Heart right ventricle (tissue), 16 donors: Measurements from ENCODE around the gene DEFB124. TPM values are rescaled to one million over a fixed set of nuclear protein-coding genes. Genes with fewer than 3 reads are reported as not detected.

Experiments
- ATAC-seq, 8 donors: fragments of 200-7000 bp; cut with Tn5 transposase; one replicate each; pipeline ENCODE4 v1.9.1; 2020; ENCODE audit warnings: mild to moderate bottlenecking in 8 of 8, moderate library complexity in 8 of 8, moderate number of reproducible peaks in 1 of 8
- DNase-seq, 2 donors: peaks; one replicate each; pipeline ENCODE4 v3.0.0-alpha.2; 2020
- H3K27ac ChIP-seq, 10 donors: fragments of 200-600 bp; sonication (generic) in 2 of 10; one replicate each; pipeline versions ENCODE4 v1.5.0 to v1.8.0; 2020 to 2022; ENCODE audit warnings: mild to moderate bottlenecking in 3 of 10
- H3K27me3 ChIP-seq, 7 donors: fragments of 200-600 bp; one replicate each; pipeline ENCODE4 v1.8.0; 2021 to 2022; ENCODE audit warnings: mild to moderate bottlenecking in 2 of 7
- H3K36me3 ChIP-seq, 9 donors: fragments of 200-600 bp; sonication (generic) in 1 of 9; one replicate each; pipeline versions ENCODE4 v1.5.0 to v1.8.0; 2020 to 2022; ENCODE audit warnings: mild to moderate bottlenecking in 2 of 9
- H3K4me1 ChIP-seq, 9 donors: fragments of 200-600 bp; sonication (generic) in 1 of 9; one replicate each; pipeline versions ENCODE4 v1.5.0 to v1.8.0; 2020 to 2022; ENCODE audit warnings: mild to moderate bottlenecking in 4 of 9
- H3K4me3 ChIP-seq, 10 donors: fragments of 200-600 bp; sonication (generic) in 2 of 10; one replicate each; pipeline versions ENCODE4 v1.5.0 to v1.8.0; 2020 to 2022; ENCODE audit warnings: mild to moderate bottlenecking in 7 of 10, moderate library complexity in 2 of 10
- H3K9me3 ChIP-seq, 11 donors: fragments of 200-600 bp in 10 of 11; sonication (generic) in 2 of 11; one replicate each; pipeline versions ENCODE4 v1.5.0 to v1.8.0; 2013 to 2022; ENCODE audit warnings: mild to moderate bottlenecking in 2 of 11, control low read depth in 1 of 11, moderate library complexity in 1 of 11
- CTCF ChIP-seq, 9 donors: fragments of 200-600 bp; sonication (generic) in 2 of 9; IDR thresholded peaks; one replicate each; pipeline versions ENCODE4 v1.5.0 to v1.8.0; 2021 to 2022; ENCODE audit warnings: antibody characterized with exemption in 9 of 9, mild to moderate bottlenecking in 5 of 9, moderate library complexity in 1 of 9
- WGBS, 2 donors: extraction: QIAGEN DNeasy Blood & Tissue Kit; methylation state at CpG; one replicate each; pipeline ENCODE4 v1.1.7; 2013; ENCODE audit warnings: inconsistent platforms in 1 of 2; 5-methylcytosine and 5-hydroxymethylcytosine counted together
- intact Hi-C, 10 donors: fragments of 100-400 bp; cut with DNase I; formaldehyde crosslinking; loops; one replicate each; pipeline versions ENCODE4 v1.11.1 to v1.14.2; 2022
- polyA plus RNA-seq, 2 donors: library from polyadenylated mRNA; stranded (reverse); fragments of 200-250 nt; gene quantifications; one replicate each; pipeline ENCODE4 v1.2.3, GENCODE V29; 2013
- total RNA-seq, 10 donors: library from RNA; stranded (reverse); fragmentation: NEBNext Ultra II Directional in 3 of 10; extraction: Animal tissue kit (Norgen Biotek cat#: 25700) in 3 of 10; gene quantifications; one replicate each; pipeline versions ENCODE4 v1.2.1 to v1.2.4, GENCODE V29; 2021 to 2023
- donor health status: Arrhythmogenic right ventricular cardiomyopathy.
- donor health status: ischemic (EF 13 %, LVEDD 7.1; RV severe dilation, severe dysfunction).
- donor health status: healthy with polysubstance abuse.
- donor health status: DM: no; HTN: yes; CAD: no.
- donor health status: DM: no; HTN: no; CAD: no.
- donor health status: ischemic (EF 25% LVEDD 6.9; RV normal size, moderate dysfunction).
- donor health status: ischemic (EF 25% LVEDD 5.7; RV mildly dilated, moderate dysfunction).
- donor health status: healthy.
- donor health status: DM: yes; HTN: yes; CAD: no.
- donor health status: Ischemic cardiomyopathy.
- donor health status: ischemic (EF 35%, LVEDD 5.7; RV mildly dilated, moderate dysfunction).
- donor health status: nonischemic (EF 11% LVEDD 7.7; RV severe dilation, severe dysfunction).
- donor health status: DM: yes; HTN: yes; CAD: no.
- donor health status: PGD.
- donor health status: ischemic (EF 29% LVEDD 5.4; RV normal size, mild dysfunction).
- donor health status: nonischemic (EF 23%, LVEDD 6.1; RV moderate dilation, normal function).

DEFB124 gene
- total and polyA plus RNA-seq, 12 donors, result 0.13 to 3.1 (median 1.5) TPM; not detected in 8

DNA sequence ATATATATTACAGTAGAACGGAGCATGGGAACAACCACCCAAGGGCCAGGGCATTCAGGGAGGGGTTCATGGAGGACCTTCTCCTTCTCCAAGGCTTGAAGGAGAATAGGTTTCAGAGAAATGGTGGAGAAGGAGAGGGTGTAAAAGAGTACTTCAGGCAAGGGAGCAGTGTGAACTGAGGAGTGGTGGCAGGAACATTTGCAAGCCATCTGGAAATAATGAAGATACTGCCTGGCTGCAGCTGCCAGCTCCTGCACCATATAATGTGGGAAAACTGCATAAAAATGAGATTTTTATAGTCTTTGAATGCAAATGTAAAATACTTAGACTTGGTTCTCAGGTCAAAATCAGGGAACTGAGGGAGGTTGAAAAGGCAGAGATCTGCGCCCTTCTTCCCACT, 59.3 kb downstream of the DEFB124 start:
- DNase-seq (no peak), ATAC-seq (no peak)
- Histone ChIP-seq H3K27me3 (peaks cover 0 to 8% (median 3%) of the 10 kb centered on the region in 7 donors), H3K36me3 (no peaks in the 10 kb centered on the region), H3K27ac (no peak overlapping the region), H3K4me3 (no peak overlapping the region), H3K9me3 (peaks cover 0 to 4% (median 0%) of the 10 kb centered on the region in 11 donors), H3K4me1 (no peaks in the 10 kb centered on the region)
- TF ChIP-seq CTCF (IDR thresholded peaks at IDR 0.05), result no peak
- intact Hi-C loops, result no loop called here
- WGBS, 2 donors, result 86 to 88% methylated on average over 2 of the region's 2 CpGs

Other genes with a start within 250 kb of the DEFB124 start
- gene DEFB115, start 217.5 kb downstream of the DEFB124 start, total RNA-seq, result not detected
- not detected for gene DEFB115, start 217.5 kb downstream of the DEFB124 start, polyA plus RNA-seq
- gene DEFB116, start 166.5 kb downstream of the DEFB124 start, total RNA-seq, result not detected
- gene DEFB116, start 166.5 kb downstream of the DEFB124 start, polyA plus RNA-seq, result not detected
- gene DEFB118, start 106.5 kb downstream of the DEFB124 start, total RNA-seq, result not detected
- gene DEFB118, start 106.5 kb downstream of the DEFB124 start, polyA plus RNA-seq, result not detected
- gene DEFB119, start 84.5 kb downstream of the DEFB124 start, total RNA-seq, result not detected
- gene DEFB119, start 84.5 kb downstream of the DEFB124 start, polyA plus RNA-seq, result not detected
- not detected for gene DEFB121, start 68.9 kb downstream of the DEFB124 start, total RNA-seq
- gene DEFB121, start 68.9 kb downstream of the DEFB124 start, polyA plus RNA-seq, result not detected
- not detected for gene DEFB123, start 34.5 kb downstream of the DEFB124 start, total RNA-seq
- not detected for gene DEFB123, start 34.5 kb downstream of the DEFB124 start, polyA plus RNA-seq
- 1 to 10 TPM in 7 of 10 donors, under 1 TPM in 3; 0.60 to 3.4 (median 1.3) TPM for gene REM1, start 161 bp upstream of the DEFB124 start, total RNA-seq
- gene REM1, start 161 bp upstream of the DEFB124 start, polyA plus RNA-seq, result 1 to 10 TPM; 3.9 to 7.2 TPM
- 10 to 100 TPM; 27.5 to 71.6 (median 33.5) TPM for gene HM13, start 39.3 kb upstream of the DEFB124 start, total RNA-seq
- 100 to 1,000 TPM in 1 of 2 donors, 10 to 100 TPM in 1; 65.1 to 102 TPM for gene HM13, start 39.3 kb upstream of the DEFB124 start, polyA plus RNA-seq
- gene ID1, start 130.2 kb upstream of the DEFB124 start, total RNA-seq, result 100 to 1,000 TPM in 7 of 10 donors, 10 to 100 TPM in 3; 42.8 to 204 (median 109) TPM
- 100 to 1,000 TPM; 230 to 551 TPM for gene ID1, start 130.2 kb upstream of the DEFB124 start, polyA plus RNA-seq
- gene COX4I2, start 162.8 kb upstream of the DEFB124 start, total RNA-seq, result 10 to 100 TPM in 3 of 10 donors, 1 to 10 TPM in 7; 3.8 to 20.1 (median 7.5) TPM
- 100 to 1,000 TPM in 1 of 2 donors, 10 to 100 TPM in 1; 30.4 to 103 TPM for gene COX4I2, start 162.8 kb upstream of the DEFB124 start, polyA plus RNA-seq
- gene BCL2L1, start 247.7 kb upstream of the DEFB124 start, total RNA-seq, result 10 to 100 TPM; 34.7 to 97.4 (median 45.9) TPM
- gene BCL2L1, start 247.7 kb upstream of the DEFB124 start, polyA plus RNA-seq, result 100 to 1,000 TPM in 1 of 2 donors, 10 to 100 TPM in 1; 35.2 to 128 TPM